Amniotic epithelial cell (primary cell): ENCODE data around the gene MT2A.
"Not testable (repeated sequence)": the region's sequence is repeated elsewhere in the genome, so short reads cannot be mapped to it uniquely, and the experiment has no call there.

Source experiments
- DNase-seq: peaks from one replicate; pipeline ENCODE4 v3.0.0-alpha.2; 2010; ENCODE audit warnings: low read depth

Gene MT2A

DNA sequence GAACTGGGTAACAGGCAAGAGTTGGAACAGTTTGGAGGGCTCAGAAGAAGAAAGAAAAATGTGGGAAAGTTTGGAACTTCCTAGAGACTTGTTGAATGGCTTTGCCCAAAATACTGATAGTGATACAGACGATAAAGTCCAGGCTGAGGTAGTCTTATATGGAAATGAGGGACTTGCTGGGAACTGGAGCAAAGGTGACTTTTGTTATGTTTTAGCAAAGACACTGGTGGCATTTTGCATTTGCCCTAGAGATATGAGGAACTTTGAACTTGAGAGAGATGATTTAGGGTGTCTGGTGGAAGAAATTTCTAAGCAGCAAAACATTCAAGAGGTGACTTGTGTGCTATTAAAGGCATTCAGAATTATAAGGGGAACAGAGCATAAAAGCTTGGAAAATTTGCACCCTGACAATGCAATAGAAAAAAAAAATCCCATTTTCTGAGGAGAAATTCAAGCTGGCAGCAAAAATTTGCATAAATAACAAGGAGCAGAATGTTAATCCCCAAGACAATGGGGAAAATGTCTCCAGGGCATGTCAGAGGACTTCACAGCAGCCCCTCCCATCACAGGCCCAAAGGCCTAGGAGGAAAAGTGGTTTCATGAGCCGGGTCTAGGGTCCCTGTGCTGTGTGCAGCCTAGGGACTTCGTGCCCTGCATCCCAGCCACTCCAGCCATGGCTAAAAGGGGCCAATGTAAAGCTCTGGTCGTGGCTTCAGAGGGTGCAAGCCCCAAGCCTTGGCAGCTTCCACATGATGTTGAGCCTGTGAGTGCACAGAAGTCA, 13.5 kb downstream of the MT2A start:
- DNase-seq = not testable (repeated sequence)

DNA sequence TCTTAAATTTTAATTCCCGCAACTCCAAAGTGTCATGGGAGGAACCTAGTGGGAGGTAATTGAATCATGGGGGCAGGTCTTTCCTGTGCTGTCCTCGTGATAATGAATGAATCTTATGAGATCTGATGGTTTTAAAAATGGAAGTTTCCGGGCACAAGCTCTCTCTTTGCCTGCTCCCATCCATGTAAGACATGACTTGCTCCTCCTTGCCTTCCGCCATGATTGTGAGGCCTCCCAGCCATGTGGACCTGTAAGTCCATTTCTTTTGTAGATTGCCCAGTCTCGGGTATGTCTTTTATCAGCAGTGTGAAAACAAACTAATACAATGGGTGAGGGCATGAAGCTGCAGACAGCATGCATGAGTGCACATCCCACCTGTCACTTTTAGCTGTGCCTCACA, 14.8 kb downstream of the MT2A start:
- not testable (repeated sequence) for DNase-seq

DNA sequence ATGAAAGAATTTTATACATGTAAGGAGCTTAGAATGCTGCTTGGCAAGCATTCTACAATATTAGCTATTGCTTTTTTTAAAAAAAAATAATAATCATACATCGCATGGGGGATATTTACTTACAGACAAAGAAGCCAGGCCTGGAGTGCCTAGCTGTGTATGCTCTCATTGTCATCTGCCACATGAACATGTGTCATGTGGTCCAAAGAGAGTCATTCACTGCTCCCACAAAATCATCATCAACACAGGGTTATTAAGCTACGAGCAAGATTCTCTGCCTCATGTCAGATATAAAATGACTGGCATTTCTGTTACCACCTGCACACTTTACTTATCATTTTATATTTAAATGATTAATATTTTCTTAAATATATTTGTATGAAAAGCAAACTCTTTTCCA, 15.3 kb downstream of the MT2A start:
- DNase-seq = no peak

DNA sequence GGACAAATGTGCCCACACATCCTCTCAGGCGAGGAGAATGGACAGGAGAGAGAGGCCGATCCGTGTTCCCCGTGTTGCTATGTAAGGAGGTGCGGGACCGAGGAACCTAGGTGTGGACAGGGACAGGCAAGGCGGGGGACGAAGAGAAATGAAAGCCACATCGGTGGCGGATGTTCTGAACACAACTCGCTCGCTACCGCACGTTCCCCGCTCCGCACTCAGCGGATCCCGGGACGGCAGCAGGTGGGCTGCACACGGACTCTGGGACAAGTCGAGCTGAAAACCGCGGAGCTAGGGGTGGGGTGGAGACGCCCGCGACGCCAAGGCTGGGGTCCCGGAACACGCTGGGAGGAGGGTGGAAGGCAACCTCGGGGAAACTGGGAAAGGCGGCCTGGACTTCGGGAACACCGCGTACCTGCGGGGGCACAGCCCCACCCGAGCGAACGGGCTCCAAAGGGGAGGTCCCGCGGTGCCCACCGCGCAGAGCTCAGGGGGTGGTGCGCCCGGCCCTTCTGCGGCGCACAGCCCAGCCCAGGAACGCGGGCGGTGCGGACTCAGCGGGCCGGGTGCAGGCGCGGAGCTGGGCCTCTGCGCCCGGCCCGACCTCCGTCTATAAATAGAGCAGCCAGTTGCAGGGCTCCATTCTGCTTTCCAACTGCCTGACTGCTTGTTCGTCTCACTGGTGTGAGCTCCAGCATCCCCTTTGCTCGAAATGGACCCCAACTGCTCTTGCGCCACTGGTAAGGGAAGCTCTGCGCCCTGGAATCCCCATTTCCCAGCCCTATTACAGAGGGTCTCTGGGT, 17.0 kb downstream of the MT2A start, which contains the start of gene MT1E:
MT1E (plus strand) TSS at position 642 of the 803 bp plus-strand sequence; CDS start at position 713, 71 bp downstream.
- DNase-seq = peak; percentile 78

DNA sequence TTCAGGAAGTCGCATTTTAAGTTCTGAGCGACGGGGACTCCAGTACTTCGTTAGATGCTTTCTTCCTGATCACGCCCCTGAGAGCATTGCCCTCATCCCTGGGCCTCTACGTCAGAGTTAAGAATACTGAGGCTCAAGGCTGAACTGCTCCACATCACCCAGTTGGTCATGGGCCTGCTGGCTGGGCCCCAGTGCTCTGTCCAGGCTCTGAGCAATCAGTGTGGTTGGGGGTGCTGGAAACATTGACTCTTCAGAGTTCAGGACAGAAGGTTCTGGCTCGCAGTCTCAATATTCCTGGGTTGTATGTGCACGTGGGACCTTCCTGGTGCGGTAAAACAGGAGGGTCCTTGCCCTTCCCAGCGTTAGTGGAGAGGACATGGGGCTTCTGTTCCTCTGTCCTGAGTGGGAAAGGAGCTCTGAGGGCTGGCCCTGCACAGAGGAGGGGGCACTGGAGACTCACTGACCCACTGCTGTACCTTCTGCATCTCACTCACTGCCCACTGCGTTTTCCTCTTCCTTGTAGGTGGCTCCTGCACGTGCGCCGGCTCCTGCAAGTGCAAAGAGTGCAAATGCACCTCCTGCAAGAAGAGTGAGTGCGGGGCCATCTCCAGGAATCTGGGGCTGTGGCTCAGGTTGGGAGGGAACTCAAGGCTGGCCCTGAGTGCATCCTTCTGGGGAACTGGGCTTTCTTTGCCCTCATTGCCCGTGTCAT, 17.7 kb downstream of the MT2A start:
- peak; percentile 79 for DNase-seq

DNA sequence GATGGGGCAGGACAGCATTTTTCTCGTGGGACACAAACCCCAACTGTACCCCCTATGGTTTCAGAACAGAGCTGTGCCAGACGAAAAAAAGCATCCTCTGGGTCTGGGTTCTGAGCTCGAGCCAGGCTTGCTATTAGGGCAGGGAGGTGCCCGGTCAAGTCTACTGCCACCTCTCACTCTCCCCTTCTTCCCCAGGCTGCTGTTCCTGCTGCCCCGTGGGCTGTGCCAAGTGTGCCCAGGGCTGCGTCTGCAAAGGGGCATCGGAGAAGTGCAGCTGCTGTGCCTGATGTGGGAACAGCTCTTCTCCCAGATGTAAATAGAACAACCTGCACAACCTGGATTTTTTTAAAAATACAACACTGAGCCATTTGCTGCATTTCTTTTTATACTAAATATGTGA, 18.3 kb downstream of the MT2A start:
- DNase-seq = no peak

DNA sequence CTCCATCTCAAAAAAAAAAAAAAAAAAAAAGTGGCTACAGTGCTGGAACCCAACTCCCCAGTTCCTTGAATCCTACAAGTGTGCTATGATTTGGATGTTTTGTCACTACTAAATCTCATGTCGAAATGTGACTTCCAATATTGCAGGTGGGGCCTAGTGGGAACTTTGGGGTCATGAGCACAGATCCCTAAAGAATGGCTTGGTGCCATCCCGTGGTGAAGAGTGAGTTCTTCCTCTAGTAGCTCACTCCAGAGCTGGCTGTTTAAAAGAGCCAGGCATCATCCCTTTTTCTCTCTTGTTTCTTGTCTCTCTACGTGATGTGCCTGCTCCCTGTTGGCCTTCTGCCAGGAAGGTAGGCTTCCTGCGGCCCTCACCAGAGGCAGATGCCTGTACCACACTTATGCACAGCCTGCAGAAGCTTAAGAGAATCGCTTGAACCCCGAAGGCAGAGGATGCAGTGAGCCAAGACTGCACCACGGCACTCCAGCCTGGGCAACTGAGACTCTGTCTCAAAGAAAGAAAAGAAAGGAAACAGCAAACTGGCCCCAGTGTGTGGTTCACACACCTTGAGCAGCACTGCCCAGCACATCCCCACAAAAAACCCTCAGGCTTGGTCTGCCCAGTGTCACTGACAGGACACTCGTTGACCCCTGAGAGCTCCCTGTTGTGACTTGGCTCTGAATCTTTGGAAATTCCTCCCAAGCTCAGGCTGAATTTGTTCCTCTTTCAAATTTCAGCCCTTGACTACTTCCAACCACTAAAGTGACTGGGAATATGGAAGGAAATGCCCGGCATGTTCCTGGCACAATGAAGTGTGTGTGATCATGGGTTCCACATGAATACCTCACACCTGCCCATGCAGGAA, 20.3 kb downstream of the MT2A start:
- DNase-seq = peak; percentile 40

DNA sequence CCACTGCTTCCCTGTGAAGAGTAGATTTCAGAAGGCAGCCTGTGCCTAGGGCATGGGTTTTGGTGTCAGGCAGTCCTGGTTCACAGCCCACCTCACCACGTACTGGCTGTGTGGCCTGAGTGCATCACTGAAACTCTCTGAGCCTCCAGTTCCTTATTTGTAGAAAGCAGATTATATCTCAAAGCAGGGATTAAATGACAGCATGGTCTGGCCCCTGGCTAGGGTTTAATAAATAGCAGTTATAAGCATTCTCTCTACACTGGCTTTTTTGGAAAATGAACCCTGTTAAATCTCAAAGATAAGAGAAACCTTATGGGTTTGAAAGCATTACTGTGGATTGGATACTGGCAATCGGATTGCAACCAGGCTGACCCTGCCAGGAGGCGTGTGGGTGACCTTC, 21.1 kb downstream of the MT2A start:
- no peak for DNase-seq

DNA sequence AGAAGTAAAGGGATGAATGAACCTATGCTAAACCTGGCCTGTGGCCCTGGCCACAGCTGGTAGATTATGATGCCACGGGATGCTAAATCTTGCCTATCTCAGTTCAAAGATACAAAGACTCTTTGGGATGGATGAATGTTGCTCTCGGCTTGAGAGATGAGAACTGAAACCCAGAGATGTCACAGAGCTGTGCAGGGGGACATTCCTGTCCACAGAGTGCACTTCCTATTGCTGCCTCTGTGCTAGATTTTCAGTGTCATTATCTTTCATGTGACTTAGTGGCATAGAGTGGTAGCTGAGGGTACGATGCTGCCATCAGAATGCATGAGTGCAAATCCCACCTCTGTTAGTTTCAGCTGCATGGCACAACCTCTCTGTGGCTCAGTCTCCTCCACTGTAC, 21.8 kb downstream of the MT2A start:
- DNase-seq = no peak

DNA sequence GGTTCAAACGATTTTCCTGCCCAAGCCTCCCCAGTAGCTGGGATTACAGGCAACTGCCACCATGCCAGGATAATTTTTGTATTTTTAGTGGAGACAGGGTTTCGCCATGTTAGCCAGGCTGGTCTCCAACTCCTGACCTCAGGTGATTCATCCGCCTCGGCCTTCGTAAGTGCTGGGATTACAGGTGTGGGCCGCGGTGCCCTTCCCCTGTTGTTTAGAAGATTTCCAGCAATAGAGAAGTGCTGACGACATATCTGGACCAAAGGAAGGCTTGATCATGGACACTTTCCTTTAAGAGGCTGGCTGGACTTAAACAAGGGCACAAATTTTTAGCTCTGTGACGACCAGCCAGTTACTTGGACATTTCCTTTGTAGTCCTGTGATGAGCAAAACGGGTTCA, 22.8 kb downstream of the MT2A start:
- no peak for DNase-seq

DNA sequence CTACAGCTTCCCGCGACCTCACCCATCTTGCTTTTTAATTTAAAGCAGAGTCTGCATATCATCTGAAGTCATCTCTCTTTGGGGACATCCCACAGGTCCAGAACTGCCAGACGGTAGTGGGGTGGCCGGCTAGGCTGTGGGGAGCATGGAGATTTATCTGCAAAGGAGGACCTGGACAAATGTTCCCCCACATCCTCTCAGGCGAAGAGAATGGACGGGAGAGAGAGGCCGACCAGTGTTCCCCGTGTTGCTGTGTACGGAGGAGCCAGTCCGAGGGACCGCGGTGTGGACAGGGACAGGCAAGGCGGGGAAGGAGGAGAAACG, 23.4 kb downstream of the MT2A start:
- DNase-seq = no peak

DNA sequence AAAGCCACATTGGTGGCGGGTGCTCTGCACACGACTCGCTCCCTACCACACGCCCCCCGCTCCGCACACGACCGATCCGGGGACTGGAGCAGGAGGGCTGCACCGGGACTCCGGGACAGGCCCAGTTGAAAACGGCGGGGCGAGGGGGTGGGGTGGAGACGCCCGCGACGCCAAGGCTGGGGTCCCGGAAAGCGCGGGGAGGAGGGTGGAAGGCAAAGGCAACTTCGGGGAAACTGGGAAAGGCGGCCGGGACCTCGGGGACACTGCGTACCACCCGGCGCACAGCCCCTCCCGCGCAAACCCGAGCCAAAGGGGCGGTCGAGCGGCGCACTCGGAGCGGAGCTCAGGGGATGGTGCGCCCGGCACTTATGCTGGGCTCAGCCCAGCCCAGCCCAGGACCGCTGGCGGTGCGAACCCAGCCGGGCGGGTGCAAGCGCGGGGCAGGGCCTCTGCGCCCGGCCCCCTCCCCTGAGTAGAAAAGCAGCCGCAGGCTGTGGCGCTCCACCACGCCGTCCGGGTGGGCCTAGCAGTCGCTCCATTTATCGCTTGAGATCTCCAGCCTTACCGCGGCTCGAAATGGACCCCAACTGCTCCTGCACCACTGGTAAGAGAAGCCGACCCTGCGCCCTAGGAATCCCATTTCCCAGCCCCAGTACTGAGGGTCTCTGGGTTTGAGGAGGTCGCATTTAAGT, 23.9 kb downstream of the MT2A start, which contains the start of gene MT1M:
MT1M (plus strand) TSS at position 504 of the 692 bp plus-strand sequence; CDS start at position 577, 73 bp downstream.
- no peak for DNase-seq

DNA sequence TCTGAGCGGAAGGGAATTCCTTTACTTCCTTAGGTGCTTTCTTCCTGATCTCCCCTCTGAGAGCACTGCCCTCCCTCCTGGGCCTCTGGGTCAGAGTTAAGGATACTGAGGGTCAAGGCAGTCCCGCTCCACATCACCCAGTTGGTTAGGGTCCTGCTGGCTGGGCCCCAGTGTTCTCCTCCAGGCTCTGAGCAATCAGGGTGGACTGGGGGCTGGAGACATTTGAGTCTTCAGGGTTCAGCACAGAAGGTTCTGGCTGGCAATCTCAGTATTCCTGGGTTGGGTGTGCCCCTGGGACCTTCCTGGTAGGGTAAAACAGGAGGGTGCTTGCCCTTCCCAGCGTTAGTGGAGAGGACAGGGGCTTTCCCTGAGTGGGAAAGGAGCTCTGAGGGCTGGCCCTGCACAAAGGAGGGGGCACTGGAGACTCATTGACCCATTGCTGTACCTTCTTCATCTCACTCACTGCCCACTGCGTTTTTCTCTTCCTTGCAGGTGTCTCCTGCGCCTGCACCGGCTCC, 24.5 kb downstream of the MT2A start:
- DNase-seq = no peak

DNA sequence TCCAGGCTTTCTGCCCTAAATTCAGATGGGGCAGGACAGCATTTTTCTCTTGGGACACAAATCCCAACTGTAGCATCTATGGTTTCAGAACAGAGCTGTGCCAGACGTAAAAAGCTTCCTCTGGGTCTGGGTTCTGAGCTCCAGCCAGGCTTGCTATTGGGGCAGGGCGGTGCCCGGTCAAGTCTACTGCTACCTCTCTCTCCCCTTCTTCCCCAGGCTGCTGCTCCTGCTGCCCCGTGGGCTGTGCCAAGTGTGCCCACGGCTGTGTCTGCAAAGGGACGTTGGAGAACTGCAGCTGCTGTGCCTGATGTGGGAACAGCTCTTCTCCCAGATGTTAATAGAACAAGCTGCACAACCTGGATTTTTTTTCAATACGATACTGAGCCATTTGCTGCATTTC, 25.2 kb downstream of the MT2A start:
- DNase-seq = no peak

DNA sequence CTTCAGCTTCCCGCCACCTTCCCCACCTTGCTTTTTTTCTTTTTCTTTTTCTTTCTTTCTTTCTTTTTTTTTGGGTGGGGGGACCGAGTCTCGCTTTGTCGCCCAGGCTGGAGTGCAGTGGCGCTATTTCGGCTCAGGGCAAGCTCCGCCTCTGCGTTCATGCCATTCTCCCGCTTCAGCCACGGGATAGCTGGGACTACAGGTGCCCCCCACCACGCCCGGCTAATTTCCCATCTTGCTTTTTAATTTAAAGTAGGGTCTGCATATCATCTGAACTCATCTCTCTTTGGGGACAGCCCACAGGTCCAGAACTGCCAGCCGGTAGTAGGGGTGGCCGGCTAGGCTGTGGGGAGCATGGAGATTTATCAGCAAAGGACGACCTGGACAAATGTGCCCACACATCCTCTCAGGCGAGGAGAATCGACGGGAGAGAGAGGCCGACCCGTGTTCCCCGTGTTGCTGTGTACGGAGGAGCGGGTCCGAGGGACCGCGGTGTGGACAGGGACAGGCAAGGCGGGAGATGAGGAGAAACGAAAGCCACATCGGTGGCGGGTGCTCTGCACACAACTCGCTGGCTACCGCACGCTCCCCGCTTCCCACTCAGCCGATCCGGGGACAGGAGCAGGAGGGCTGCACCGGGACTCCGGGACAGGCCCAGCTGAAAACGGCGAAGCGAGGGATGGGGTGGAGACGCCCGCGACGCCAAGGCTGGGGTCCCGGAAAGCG, 26.5 kb downstream of the MT2A start:
- DNase-seq = no peak

DNA sequence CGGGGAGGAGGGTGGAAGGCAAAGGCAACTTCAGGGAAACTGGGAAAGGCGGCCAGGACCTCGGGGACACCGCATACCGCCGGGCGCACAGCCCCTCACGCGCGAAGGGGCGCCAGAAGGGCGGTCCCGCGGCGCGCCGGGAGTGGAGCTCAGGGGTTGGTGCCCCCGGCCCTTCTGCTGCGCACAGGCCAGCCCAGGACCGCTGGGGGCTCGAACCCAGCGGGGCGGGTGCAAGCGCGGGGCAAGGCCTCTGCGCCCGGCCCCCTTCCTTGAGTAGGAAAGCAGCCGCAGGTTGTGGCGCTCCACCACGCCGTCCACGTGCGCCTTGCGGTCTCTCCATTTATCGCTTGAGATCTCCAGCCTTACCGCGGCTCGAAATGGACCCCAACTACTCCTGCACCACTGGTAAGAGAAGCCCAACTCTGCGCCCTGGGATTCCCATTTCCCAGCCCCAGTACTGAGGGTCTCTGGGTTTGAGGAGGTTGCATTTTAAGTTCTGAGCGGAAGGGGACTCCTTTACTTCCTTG, 27.1 kb downstream of the MT2A start:
- DNase-seq = no peak

DNA sequence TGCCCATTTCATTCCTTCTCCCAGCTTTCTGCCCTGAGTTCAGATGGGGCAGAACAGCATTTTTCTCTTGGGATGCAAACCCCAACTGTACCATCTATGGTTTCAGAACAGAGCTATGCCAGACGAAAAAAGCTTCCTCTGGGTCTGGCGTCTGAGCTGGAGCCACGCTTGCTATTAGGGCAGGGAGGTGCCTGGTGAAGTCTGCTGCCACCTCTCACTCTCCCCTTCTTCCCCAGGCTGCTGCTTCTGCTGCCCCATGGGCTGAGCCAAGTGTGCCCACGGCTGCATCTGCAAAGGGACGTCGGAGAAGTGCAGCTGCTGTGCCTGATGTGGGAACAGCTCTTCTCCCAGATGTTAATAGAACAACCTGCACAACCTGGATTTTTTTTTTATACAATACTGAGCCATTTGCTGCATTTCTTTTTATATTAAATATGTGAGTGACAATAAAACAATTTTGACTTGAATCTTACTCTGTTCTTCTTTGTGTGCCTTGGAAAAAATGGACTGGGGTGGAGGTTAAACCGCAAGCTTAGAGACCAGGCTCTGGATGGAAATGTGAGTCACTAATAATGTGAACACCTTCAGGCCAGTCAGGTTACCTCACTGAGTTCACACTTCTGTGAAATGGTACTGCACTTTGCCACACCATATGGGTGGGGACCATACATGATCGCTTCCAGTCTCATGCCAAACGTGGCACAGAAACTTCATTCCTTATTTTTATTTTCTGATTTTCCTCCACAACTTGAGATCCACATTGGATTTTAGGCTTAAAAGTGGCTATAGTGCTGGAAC, 28.4 kb downstream of the MT2A start:
- no peak for DNase-seq

DNA sequence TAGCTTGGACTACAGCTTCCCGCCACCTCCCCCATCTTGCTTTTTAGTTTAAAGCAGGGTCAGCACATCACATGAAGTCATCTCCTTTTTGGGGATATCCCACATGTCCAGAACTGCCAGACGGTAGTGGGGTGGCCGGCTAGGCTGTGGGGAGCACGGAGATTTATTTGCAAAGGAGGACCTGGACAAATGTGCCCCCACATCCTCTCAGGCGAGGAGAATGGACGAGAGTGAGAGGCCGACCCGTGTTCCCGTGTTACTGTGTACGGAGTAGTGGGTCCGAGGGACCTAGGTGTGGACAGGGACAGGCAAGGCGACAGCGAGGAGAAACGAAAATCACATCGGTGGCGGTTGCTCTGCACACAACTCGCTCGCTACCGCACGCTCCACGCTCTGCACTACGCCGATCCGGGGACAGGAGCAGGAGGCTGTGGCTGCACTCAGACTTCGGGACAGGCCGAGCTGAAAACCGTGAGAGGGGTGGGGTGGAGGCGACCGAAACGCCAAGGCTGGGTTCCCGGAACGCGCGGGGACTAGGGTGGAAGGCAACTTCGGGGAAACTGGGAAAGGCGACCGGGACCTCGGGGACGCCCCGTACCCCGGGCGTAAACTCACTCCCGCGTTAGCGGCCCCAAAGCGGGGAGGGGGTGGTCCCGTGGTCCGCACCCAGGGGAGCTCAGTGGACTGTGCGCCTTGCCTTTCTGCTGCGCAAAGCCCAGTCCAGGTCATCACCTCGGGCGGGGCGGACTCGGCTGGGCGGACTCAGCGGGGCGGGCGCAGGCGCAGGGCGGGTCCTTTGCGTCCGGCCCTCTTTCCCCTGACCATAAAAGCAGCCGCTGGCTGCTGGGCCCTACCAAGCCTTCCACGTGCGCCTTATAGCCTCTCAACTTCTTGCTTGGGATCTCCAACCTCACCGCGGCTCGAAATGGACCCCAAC, 29.7 kb downstream of the MT2A start, which contains the start of gene MT1A:
MT1A (plus strand) TSS at position 853 of the 937 bp plus-strand sequence; CDS start at position 926, 73 bp downstream.
- peak; percentile 54 for DNase-seq
